AG04450 (cell line): ENCODE measurements around the gene STT3A. TPM values are rescaled to one million over a fixed set of nuclear protein-coding genes. Genes with fewer than 3 reads are reported as not detected.

Experiments used
- CTCF ChIA-PET: fragments of 300-600, 350-600 bp; formaldehyde crosslinking; extraction: SDS; loops from one replicate; lab custom pipeline; 2022; ENCODE audit warnings: antibody characterized with exemption, inconsistent platforms; lab: Charles Lee
- POLR2A ChIA-PET: fragments of 350-600 bp; formaldehyde crosslinking; extraction: SDS; loops from one replicate; lab custom pipeline; 2021; ENCODE audit warnings: antibody characterized with exemption, inconsistent platforms; lab: Yijun Ruan, JAX
- DNase-seq: peaks from one replicate; pipeline ENCODE4 v3.0.0-alpha.2; 2011; ENCODE audit warnings: low read depth, low spot score
- H3K27ac ChIP-seq: one replicate; pipeline ENCODE4 v1.5.1; 2012; ENCODE audit warnings: low read depth, low read length, control low read depth
- H3K27me3 ChIP-seq: one replicate; pipeline ENCODE4 v1.6.0; 2012; ENCODE audit warnings: low read length; ENCODE audit not compliant: control insufficient read depth, insufficient read depth
- H3K4me3 ChIP-seq: 2 replicates; pipeline ENCODE4 v1.5.1; 2011; ENCODE audit warnings: mild to moderate bottlenecking, low read depth, low read length, control low read depth
- H3K9me3 ChIP-seq: 2 replicates; pipeline ENCODE4 v1.5.1; 2012; ENCODE audit warnings: low read length; ENCODE audit not compliant: control insufficient read depth, insufficient read depth
- CTCF ChIP-seq: IDR thresholded peaks from 2 replicates; pipeline ENCODE4 v1.5.1; 2011; ENCODE audit warnings: low read depth, low read length, control low read depth, inconsistent platforms
- polyA minus RNA-seq: library from RNA; depleted of rRNA, polyadenylated mRNA; stranded (reverse); fragments of >200 nt; gene quantifications from 2 replicates; pipeline ENCODE4 v1.2.3, GENCODE V29; 2011; rRNA and poly(A)+ RNA removed
- polyA plus RNA-seq: library from polyadenylated mRNA; depleted of rRNA; stranded (reverse); fragments of >200 nt; gene quantifications from 2 replicates; pipeline ENCODE4 v1.2.3, GENCODE V29; 2011; rRNA removed

STT3A gene
- polyA plus RNA-seq (382 and 401 TPM in 2 replicates), polyA minus RNA-seq (890 and 992 TPM in 2 replicates)

GRCh38 chr11:125592305-125593113 lies at the start of gene STT3A:
TSS of gene STT3A (plus strand) at chr11:125592852. CDS start at chr11:125595916, 3,064 bp downstream.
- Histone ChIP-seq H3K9me3 (no peaks in the 10 kb centered on the region; the same call in 1 of the 2 replicates), H3K27ac (peak within 1 kb of the TSS; percentile 99), H3K4me3 (peak within 1 kb of the TSS; percentile 98), H3K27me3 (no peaks in the 10 kb centered on the region)
- TF ChIP-seq CTCF, result no peak
- peak; percentile 100 for DNase-seq
- POLR2A ChIA-PET, result interaction anchor here (0.6 to 2.6 kb wide), 7 partner anchors 9 to 33 kb away, joined by 3 to 14 read pairs (median 3); partner anchors contain the start of gene EI24
- CTCF ChIA-PET, result interaction anchor here (0.5 to 0.9 kb wide), 2 partner anchors 34 to 281 kb away, joined by 3 to 4 read pairs; no protein-coding TSS in a partner anchor

DNA sequence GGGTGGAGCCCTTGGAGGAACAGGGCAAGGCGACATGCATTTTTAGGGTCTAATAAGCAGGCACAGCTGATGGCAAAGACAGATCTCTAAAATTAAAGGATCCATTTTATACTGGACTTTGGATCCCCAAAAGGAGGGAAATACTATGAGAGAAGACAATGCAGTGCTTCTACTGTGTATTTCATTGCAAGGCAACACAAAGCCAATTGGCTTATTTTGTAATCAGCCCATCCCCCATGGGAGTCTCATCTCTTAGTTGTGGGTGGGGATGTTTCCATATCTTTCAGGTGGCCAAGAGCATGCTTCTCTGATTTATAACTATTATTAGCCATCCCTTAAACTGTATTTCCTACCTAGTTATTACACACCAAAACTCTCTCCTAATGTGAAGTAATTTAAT lies 41.9 kb upstream of the STT3A start:
- CTCF ChIA-PET, result no interaction called here
- TF ChIP-seq CTCF, result no peak
- no peak for DNase-seq

GRCh38 chr11:125551835-125552342 lies 40.8 kb upstream of the STT3A start:
- no peak overlapping the region for H3K27ac ChIP-seq
- peaks cover 18% of the 10 kb centered on the region for H3K9me3 ChIP-seq
- no peak overlapping the region for H3K4me3 ChIP-seq
- DNase-seq, result no peak
- ChIA-PET CTCF (no interaction called here), POLR2A (no interaction called here)
- TF ChIP-seq CTCF, result no peak
- peaks cover 2% of the 10 kb centered on the region for H3K27me3 ChIP-seq

More for the DNA sequence above, 41.9 kb upstream of the STT3A start:
- peaks cover 3% of the 10 kb centered on the region for H3K27me3 ChIP-seq
- H3K27ac ChIP-seq, result no peak overlapping the region
- no peak overlapping the region for H3K4me3 ChIP-seq
- POLR2A ChIA-PET, result no interaction called here
- peaks cover 18% of the 10 kb centered on the region for H3K9me3 ChIP-seq

GRCh38 chr11:125552927-125553326 lies 39.7 kb upstream of the STT3A start:
- ChIA-PET POLR2A (no interaction called here), CTCF (no interaction called here)
- no peak overlapping the region for H3K27ac ChIP-seq
- no peak for TF ChIP-seq CTCF
- H3K9me3 ChIP-seq, result peaks cover 18% of the 10 kb centered on the region
- H3K27me3 ChIP-seq, result peaks cover 2% of the 10 kb centered on the region
- H3K4me3 ChIP-seq, result no peak overlapping the region
- DNase-seq, result no peak

GRCh38 chr11:125553357-125553756 lies 39.3 kb upstream of the STT3A start:
- ChIA-PET CTCF (no interaction called here), POLR2A (no interaction called here)
- DNase-seq, result no peak
- Histone ChIP-seq H3K4me3 (no peak overlapping the region), H3K27ac (no peak overlapping the region), H3K27me3 (peaks cover 2% of the 10 kb centered on the region), H3K9me3 (peaks cover 18% of the 10 kb centered on the region)
- TF ChIP-seq CTCF, result no peak
